ENCODE results near the gene ADAM33. TPM values are rescaled to one million over a fixed set of nuclear protein-coding genes. Genes with fewer than 3 reads are reported as not detected.
A peak's percentile ranks its signal among the peaks of the same experiment; 100 is the strongest.

The ADAM33 gene
- total and polyA plus RNA-seq, 2 of the 13 experiments (the other 11 are each of a cell fraction or from before 2014, with no cell fraction given) = not detected

DNA sequence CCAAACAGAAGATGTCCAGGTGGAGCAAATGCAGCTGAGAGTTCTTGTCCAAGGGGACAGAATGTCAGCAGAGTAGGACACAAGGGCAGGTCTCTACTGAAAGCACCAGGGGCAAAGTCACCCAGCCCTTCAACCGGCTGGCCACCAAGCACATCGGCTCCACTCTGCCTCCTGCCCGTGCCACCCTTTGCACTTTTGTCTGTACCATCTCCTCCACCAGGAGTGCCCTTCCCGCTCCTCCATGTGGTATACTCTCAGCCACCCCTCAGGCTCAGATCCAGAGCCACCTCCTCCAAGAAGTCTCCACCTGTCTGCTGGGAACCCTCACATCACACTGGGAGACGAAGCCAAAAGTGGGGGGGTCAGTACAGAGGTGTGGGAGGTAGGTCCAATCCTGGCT lies 46.5 kb upstream of the ADAM33 start (continued):
- TF ChIP-seq, protein P1, sequence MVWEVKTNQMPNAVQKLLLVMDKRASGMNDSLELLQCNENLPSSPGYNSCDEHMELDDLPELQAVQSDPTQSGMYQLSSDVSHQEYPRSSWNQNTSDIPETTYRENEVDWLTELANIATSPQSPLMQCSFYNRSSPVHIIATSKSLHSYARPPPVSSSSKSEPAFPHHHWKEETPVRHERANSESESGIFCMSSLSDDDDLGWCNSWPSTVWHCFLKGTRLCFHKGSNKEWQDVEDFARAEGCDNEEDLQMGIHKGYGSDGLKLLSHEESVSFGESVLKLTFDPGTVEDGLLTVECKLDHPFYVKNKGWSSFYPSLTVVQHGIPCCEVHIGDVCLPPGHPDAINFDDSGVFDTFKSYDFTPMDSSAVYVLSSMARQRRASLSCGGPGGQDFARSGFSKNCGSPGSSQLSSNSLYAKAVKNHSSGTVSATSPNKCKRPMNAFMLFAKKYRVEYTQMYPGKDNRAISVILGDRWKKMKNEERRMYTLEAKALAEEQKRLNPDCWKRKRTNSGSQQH (CRISPR knock-in tag; IDR thresholded peaks at IDR 0.05; ENCODE audit: low read depth) = no peak
- TF ChIP-seq ZNF563 (CRISPR knock-in tag; IDR thresholded peaks at IDR 0.05) = no peak

DNA sequence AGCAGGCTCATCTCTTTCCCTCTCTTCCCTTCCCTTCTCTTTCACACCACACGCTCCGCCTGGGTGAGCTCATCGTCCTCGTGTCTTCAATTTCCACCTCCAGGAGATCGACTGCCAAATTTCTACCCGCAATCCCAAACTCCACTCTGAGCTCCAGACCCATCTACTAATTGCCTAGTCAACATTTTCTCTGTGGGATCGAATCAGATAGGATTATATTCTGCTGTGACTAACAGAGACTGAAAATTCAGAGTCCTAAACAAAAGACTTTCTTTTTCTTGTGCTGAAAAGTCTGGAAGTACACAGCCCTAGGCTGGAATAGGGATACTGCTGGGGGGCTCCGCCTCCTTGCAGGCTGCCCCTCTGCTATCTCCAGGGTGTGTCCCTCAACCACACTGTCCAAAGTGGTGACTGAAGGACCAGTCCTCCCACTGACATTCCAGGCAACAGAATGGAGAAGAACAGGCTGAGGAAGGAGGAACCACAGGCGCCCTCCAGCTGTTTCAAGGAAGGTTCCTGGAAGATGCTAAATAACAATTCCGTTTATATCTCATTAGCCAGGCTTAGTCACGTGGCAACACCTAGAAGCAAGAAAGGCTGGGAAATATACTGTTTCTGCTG lies 45.7 kb upstream of the ADAM33 start:
- H2AFZ ChIP-seq (ENCODE audit: low read length) = no peak overlapping the region
- POLR2A ChIA-PET = no interaction called here

More for the DNA sequence above, 45.7 kb upstream of the ADAM33 start:
- H3K9ac ChIP-seq (ENCODE audit: insufficient read depth, low read depth, low read length) = no peak overlapping the region
- H3K4me3 ChIP-seq (replicated peaks in 1 of 3; ENCODE audit: insufficient read depth in 1 of 3, low read depth in 2 of 3, low read length in 3 of 3) = no peak overlapping the region
- in situ Hi-C loops (cut with HindIII; ENCODE audit: extremely low pct_ligation_motif_present, low pct_unique_long_range_greater_than_20kb) = no loop called here
- no peak for ATAC-seq
- no peaks in the 10 kb centered on the region for H3K4me1 ChIP-seq (ENCODE audit: insufficient read depth, low read length)
- intact Hi-C loops (cut with micrococcal nuclease; ENCODE audit: unreplicated experiment) = no loop called here
- BruUV-seq (replicated peaks) = no TSS peak
- no peaks in the 10 kb centered on the region; the same call in 1 of the 2 replicates for H4K20me1 ChIP-seq (ENCODE audit: insufficient read depth, low read length)
- H3K79me2 ChIP-seq (ENCODE audit: insufficient read depth, low read length) = no peaks in the 10 kb centered on the region
- no peaks in the 10 kb centered on the region for H3K36me3 ChIP-seq (replicated peaks in 1 of 2; ENCODE audit: control insufficient read depth in 1 of 2, insufficient read depth in 2 of 2, low read length in 2 of 2)
- peaks cover 18 to 62% of the 10 kb centered on the region in 2 experiments for H3K27me3 ChIP-seq (ENCODE audit: control insufficient read depth in 1 of 2, insufficient read depth in 2 of 2, low read length in 2 of 2)
- CTCF ChIA-PET (ENCODE audit: low intra/inter-chr PET ratio, low total read pairs) = no interaction called here
- TF ChIP-seq, protein P2, sequence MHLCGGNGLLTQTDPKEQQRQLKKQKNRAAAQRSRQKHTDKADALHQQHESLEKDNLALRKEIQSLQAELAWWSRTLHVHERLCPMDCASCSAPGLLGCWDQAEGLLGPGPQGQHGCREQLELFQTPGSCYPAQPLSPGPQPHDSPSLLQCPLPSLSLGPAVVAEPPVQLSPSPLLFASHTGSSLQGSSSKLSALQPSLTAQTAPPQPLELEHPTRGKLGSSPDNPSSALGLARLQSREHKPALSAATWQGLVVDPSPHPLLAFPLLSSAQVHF (CRISPR knock-in tag; IDR thresholded peaks at IDR 0.05) = no peak
- no peak for TF ChIP-seq POLR2A (IDR thresholded peaks at IDR 0.05; ENCODE audit: insufficient read depth in 1 of 2, low read depth in 2 of 2, low read length in 2 of 2)
- no peak for TF ChIP-seq ZNF749 (CRISPR knock-in tag; IDR thresholded peaks at IDR 0.05; ENCODE audit: borderline replicate concordance)
- no peak for TF ChIP-seq ZNF510 (CRISPR knock-in tag; IDR thresholded peaks at IDR 0.05; ENCODE audit: low read depth)
- TF ChIP-seq MAFF (IDR thresholded peaks at IDR 0.05; ENCODE audit: low read depth, low read length) = peak; percentile 78
- peak; percentile 79 to 82 for TF ChIP-seq MAFK (conservative IDR thresholded peaks at IDR 0.05 in 1 of 2, IDR thresholded peaks at IDR 0.05 in 1 of 2; ENCODE audit: low read length in 2 of 2)
- TF ChIP-seq HMGA1 (CRISPR knock-in tag; conservative IDR thresholded peaks at IDR 0.05) = no peak
- TF ChIP-seq, protein P3, sequence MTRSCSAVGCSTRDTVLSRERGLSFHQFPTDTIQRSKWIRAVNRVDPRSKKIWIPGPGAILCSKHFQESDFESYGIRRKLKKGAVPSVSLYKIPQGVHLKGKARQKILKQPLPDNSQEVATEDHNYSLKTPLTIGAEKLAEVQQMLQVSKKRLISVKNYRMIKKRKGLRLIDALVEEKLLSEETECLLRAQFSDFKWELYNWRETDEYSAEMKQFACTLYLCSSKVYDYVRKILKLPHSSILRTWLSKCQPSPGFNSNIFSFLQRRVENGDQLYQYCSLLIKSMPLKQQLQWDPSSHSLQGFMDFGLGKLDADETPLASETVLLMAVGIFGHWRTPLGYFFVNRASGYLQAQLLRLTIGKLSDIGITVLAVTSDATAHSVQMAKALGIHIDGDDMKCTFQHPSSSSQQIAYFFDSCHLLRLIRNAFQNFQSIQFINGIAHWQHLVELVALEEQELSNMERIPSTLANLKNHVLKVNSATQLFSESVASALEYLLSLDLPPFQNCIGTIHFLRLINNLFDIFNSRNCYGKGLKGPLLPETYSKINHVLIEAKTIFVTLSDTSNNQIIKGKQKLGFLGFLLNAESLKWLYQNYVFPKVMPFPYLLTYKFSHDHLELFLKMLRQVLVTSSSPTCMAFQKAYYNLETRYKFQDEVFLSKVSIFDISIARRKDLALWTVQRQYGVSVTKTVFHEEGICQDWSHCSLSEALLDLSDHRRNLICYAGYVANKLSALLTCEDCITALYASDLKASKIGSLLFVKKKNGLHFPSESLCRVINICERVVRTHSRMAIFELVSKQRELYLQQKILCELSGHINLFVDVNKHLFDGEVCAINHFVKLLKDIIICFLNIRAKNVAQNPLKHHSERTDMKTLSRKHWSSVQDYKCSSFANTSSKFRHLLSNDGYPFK (CRISPR knock-in tag; IDR thresholded peaks at IDR 0.05; ENCODE audit: borderline replicate concordance) = no peak
- no peaks in the 10 kb centered on the region for H3K9me3 ChIP-seq (ENCODE audit: low read length)
- no peak for FAIRE-seq
- no peak for DNase-seq (ENCODE audit: low spot score)
- no peak overlapping the region for H3K4me2 ChIP-seq (ENCODE audit: low read depth, low read length)
- H3K27ac ChIP-seq (ENCODE audit: extremely low read length, insufficient read depth, low read length) = no peak overlapping the region
- WGBS (ENCODE audit: low lambda C conversion rate) = 11% methylated on average over 11 of the region's 11 CpGs
